ENCODE measurements around the gene YWHAQ.

- TF ChIP-seq, protein P1, sequence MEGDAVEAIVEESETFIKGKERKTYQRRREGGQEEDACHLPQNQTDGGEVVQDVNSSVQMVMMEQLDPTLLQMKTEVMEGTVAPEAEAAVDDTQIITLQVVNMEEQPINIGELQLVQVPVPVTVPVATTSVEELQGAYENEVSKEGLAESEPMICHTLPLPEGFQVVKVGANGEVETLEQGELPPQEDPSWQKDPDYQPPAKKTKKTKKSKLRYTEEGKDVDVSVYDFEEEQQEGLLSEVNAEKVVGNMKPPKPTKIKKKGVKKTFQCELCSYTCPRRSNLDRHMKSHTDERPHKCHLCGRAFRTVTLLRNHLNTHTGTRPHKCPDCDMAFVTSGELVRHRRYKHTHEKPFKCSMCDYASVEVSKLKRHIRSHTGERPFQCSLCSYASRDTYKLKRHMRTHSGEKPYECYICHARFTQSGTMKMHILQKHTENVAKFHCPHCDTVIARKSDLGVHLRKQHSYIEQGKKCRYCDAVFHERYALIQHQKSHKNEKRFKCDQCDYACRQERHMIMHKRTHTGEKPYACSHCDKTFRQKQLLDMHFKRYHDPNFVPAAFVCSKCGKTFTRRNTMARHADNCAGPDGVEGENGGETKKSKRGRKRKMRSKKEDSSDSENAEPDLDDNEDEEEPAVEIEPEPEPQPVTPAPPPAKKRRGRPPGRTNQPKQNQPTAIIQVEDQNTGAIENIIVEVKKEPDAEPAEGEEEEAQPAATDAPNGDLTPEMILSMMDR (conservative IDR thresholded peaks at IDR 0.05; ENCODE audit: low read depth, low read length), result no peak
- TF ChIP-seq POLR2A (IDR thresholded peaks at IDR 0.05; ENCODE audit: low read depth, low read length), result no peak
Observed at GRCh38 chr2:9653485-9654271, 22.9 kb upstream of the YWHAQ start.
